HEK293 (cell line): Measurements from ENCODE around the gene FCN3.

Source experiments
- GFI1B ChIP-seq: fragments of 450-650 bp; formaldehyde crosslinking; IDR thresholded peaks from 2 replicates; pipeline ENCODE4 v1.5.1; 2016; ENCODE audit warnings: missing biosample characterization, missing genetic modification characterization
- KLF16 ChIP-seq: fragments of 450-650 bp; formaldehyde crosslinking; IDR thresholded peaks from 2 replicates; pipeline ENCODE4 v1.5.1; 2017; ENCODE audit warnings: missing biosample characterization, missing genetic modification characterization
- MZF1 ChIP-seq: fragments of 450-650 bp; formaldehyde crosslinking; IDR thresholded peaks from 2 replicates; pipeline ENCODE4 v1.5.1; 2017; ENCODE audit warnings: missing biosample characterization, missing genetic modification characterization, borderline replicate concordance
- SCRT1 ChIP-seq: fragments of 450-650 bp; formaldehyde crosslinking; IDR thresholded peaks from 2 replicates; pipeline ENCODE4 v1.5.1; 2016; ENCODE audit warnings: missing biosample characterization, missing genetic modification characterization, borderline replicate concordance
- ZFP3 ChIP-seq: fragments of 450-650 bp; formaldehyde crosslinking; IDR thresholded peaks from 2 replicates; pipeline ENCODE4 v1.5.1; 2016; ENCODE audit warnings: low read depth, missing biosample characterization, missing genetic modification characterization
- ZNF114 ChIP-seq: fragments of 450-650 bp; formaldehyde crosslinking; IDR thresholded peaks from 2 replicates; pipeline ENCODE4 v1.5.0; 2017; ENCODE audit warnings: missing biosample characterization, missing genetic modification characterization
- ZNF174 ChIP-seq: fragments of 450-650 bp; formaldehyde crosslinking; IDR thresholded peaks from 2 replicates; pipeline ENCODE4 v1.5.0; 2017; ENCODE audit warnings: missing biosample characterization, mild to moderate bottlenecking, missing genetic modification characterization
- ZNF292 ChIP-seq: fragments of 450-650 bp; formaldehyde crosslinking; IDR thresholded peaks from 2 replicates; pipeline ENCODE4 v1.5.1; 2016; ENCODE audit warnings: low read depth, missing biosample characterization, missing genetic modification characterization, borderline replicate concordance
- TF ChIP-seq, protein P1 (sequence below): fragments of 450-650 bp; IDR thresholded peaks from 2 replicates; pipeline ENCODE4 v1.5.1; 2018; ENCODE audit warnings: missing biosample characterization, missing genetic modification characterization
- TF ChIP-seq, protein P2 (sequence below): fragments of 450-650 bp; formaldehyde crosslinking; optimal IDR thresholded peaks from 2 replicates; pipeline ENCODE3; 2016; ENCODE audit warnings: missing biosample characterization, mild to moderate bottlenecking, missing genetic modification characterization
- TF ChIP-seq, protein P3 (sequence below): fragments of 450-650 bp; formaldehyde crosslinking; IDR thresholded peaks from 2 replicates; pipeline ENCODE4 v1.5.1; 2016; ENCODE audit warnings: missing biosample characterization, missing genetic modification characterization
- TF ChIP-seq, protein P4 (sequence below): fragments of 450-650 bp; formaldehyde crosslinking; IDR thresholded peaks from 2 replicates; pipeline ENCODE4 v1.5.1; 2016; ENCODE audit warnings: missing biosample characterization, missing genetic modification characterization
- TF ChIP-seq, protein P5 (sequence below): fragments of 450-650 bp; formaldehyde crosslinking; IDR thresholded peaks from 2 replicates; pipeline ENCODE4 v1.5.1; 2016; ENCODE audit warnings: missing biosample characterization, missing genetic modification characterization, low read depth
- TF ChIP-seq, protein P6 (sequence below): fragments of 450-650 bp; formaldehyde crosslinking; IDR thresholded peaks from 2 replicates; pipeline ENCODE4 v1.5.1; 2016; ENCODE audit warnings: missing biosample characterization, missing genetic modification characterization, borderline replicate concordance

DNA sequence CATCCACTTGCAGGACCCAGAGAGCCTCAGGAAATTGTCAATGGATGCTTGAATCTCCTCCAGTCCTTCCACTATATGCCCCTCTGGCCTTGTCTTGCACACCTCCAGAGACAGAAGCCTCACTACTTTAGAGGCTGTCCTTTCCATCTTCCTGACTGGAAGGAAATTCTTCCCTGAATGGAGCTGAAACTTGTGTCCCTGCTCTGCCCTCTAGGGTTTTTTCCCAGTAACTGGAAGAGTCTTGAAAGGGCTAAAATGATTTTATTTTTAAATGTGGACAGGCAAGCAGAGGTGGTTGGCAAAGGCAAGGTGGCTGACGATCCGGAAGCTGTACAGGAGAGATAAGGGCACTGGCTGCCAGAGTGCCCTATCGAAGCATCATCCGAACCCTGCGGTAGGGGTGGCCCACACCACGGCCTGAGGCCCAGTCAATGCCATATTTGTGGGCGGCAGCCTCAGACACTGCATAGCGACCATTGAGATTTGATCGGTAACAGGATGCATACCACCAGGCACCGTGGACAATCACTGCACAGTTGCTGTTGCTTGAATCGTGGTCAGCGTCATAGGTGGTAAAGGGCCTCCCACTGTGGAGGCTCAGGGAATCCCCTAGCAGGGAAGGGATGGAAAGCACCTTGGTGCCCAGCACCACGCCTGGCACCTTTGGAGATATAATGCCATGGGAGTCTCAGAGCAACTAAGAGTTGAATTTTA, 5.6 kb downstream of the FCN3 start:
- TF ChIP-seq, protein P1, sequence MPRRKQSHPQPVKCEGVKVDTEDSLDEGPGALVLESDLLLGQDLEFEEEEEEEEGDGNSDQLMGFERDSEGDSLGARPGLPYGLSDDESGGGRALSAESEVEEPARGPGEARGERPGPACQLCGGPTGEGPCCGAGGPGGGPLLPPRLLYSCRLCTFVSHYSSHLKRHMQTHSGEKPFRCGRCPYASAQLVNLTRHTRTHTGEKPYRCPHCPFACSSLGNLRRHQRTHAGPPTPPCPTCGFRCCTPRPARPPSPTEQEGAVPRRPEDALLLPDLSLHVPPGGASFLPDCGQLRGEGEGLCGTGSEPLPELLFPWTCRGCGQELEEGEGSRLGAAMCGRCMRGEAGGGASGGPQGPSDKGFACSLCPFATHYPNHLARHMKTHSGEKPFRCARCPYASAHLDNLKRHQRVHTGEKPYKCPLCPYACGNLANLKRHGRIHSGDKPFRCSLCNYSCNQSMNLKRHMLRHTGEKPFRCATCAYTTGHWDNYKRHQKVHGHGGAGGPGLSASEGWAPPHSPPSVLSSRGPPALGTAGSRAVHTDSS (tag by site-specific recombination) = no peak
- TF ChIP-seq, protein P2, sequence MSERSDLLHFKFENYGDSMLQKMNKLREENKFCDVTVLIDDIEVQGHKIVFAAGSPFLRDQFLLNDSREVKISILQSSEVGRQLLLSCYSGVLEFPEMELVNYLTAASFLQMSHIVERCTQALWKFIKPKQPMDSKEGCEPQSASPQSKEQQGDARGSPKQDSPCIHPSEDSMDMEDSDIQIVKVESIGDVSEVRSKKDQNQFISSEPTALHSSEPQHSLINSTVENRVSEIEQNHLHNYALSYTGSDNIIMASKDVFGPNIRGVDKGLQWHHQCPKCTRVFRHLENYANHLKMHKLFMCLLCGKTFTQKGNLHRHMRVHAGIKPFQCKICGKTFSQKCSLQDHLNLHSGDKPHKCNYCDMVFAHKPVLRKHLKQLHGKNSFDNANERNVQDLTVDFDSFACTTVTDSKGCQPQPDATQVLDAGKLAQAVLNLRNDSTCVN (tag by site-specific recombination) = no peak
- TF ChIP-seq ZNF174 (tag by site-specific recombination) (no peak), ZNF292 (no peak), KLF16 (tag by site-specific recombination) (no peak), SCRT1 (tag by site-specific recombination) (no peak), ZFP3 (tag by site-specific recombination) (no peak), MZF1 (tag by site-specific recombination) (no peak), ZNF114 (tag by site-specific recombination) (no peak), GFI1B (tag by site-specific recombination) (no peak)
- TF ChIP-seq, protein P3, sequence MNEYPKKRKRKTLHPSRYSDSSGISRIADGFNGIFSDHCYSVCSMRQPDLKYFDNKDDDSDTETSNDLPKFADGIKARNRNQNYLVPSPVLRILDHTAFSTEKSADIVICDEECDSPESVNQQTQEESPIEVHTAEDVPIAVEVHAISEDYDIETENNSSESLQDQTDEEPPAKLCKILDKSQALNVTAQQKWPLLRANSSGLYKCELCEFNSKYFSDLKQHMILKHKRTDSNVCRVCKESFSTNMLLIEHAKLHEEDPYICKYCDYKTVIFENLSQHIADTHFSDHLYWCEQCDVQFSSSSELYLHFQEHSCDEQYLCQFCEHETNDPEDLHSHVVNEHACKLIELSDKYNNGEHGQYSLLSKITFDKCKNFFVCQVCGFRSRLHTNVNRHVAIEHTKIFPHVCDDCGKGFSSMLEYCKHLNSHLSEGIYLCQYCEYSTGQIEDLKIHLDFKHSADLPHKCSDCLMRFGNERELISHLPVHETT (tag by site-specific recombination) = no peak
- TF ChIP-seq, protein P4, sequence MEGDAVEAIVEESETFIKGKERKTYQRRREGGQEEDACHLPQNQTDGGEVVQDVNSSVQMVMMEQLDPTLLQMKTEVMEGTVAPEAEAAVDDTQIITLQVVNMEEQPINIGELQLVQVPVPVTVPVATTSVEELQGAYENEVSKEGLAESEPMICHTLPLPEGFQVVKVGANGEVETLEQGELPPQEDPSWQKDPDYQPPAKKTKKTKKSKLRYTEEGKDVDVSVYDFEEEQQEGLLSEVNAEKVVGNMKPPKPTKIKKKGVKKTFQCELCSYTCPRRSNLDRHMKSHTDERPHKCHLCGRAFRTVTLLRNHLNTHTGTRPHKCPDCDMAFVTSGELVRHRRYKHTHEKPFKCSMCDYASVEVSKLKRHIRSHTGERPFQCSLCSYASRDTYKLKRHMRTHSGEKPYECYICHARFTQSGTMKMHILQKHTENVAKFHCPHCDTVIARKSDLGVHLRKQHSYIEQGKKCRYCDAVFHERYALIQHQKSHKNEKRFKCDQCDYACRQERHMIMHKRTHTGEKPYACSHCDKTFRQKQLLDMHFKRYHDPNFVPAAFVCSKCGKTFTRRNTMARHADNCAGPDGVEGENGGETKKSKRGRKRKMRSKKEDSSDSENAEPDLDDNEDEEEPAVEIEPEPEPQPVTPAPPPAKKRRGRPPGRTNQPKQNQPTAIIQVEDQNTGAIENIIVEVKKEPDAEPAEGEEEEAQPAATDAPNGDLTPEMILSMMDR (tag by site-specific recombination) = 0 out of 2 replicates have a peak, but pooled peaks have one; percentile 10
- TF ChIP-seq, protein P5, sequence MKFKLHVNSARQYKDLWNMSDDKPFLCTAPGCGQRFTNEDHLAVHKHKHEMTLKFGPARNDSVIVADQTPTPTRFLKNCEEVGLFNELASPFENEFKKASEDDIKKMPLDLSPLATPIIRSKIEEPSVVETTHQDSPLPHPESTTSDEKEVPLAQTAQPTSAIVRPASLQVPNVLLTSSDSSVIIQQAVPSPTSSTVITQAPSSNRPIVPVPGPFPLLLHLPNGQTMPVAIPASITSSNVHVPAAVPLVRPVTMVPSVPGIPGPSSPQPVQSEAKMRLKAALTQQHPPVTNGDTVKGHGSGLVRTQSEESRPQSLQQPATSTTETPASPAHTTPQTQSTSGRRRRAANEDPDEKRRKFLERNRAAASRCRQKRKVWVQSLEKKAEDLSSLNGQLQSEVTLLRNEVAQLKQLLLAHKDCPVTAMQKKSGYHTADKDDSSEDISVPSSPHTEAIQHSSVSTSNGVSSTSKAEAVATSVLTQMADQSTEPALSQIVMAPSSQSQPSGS = no peak
- TF ChIP-seq, protein P6, sequence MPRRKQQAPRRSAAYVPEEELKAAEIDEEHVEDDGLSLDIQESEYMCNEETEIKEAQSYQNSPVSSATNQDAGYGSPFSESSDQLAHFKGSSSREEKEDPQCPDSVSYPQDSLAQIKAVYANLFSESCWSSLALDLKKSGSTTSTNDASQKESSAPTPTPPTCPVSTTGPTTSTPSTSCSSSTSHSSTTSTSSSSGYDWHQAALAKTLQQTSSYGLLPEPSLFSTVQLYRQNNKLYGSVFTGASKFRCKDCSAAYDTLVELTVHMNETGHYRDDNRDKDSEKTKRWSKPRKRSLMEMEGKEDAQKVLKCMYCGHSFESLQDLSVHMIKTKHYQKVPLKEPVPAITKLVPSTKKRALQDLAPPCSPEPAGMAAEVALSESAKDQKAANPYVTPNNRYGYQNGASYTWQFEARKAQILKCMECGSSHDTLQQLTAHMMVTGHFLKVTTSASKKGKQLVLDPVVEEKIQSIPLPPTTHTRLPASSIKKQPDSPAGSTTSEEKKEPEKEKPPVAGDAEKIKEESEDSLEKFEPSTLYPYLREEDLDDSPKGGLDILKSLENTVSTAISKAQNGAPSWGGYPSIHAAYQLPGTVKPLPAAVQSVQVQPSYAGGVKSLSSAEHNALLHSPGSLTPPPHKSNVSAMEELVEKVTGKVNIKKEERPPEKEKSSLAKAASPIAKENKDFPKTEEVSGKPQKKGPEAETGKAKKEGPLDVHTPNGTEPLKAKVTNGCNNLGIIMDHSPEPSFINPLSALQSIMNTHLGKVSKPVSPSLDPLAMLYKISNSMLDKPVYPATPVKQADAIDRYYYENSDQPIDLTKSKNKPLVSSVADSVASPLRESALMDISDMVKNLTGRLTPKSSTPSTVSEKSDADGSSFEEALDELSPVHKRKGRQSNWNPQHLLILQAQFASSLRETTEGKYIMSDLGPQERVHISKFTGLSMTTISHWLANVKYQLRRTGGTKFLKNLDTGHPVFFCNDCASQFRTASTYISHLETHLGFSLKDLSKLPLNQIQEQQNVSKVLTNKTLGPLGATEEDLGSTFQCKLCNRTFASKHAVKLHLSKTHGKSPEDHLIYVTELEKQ (tag by site-specific recombination) = no peak
